ENCODE measurements around the gene LIN28A.

The LIN28A gene

GRCh38 chr1:26432793-26433192, 22.2 kb downstream of the LIN28A start:
- in situ Hi-C loops (cut with MboI; ENCODE audit: low sequenced_read_pairs), result no loop called here

- in situ Hi-C loops (cut with MboI; ENCODE audit: low sequenced_read_pairs), result no loop called here
Measured at GRCh38 chr1:26434161-26434752, 23.6 kb downstream of the LIN28A start.

DNA sequence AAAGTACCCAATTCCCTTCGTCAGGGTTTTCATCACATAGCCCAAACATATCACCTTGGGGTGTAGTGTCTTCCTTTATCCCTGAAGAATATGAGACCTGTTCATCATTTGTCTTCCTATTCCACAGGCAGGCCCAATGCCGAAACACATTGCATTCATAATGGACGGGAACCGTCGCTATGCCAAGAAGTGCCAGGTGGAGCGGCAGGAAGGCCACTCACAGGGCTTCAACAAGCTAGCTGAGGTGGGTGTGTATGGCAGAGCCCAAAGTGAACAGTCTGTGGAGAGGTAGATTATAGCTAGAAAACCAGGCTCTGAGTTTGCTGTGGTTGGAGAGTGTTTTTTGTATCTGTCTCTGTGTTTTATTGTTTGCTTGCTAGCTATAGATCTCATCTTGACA, 27.4 kb downstream of the LIN28A start:
- in situ Hi-C loops (cut with MboI; ENCODE audit: low sequenced_read_pairs), result no loop called here

GRCh38 chr1:26440259-26440658, 29.6 kb downstream of the LIN28A start:
- in situ Hi-C loops (cut with MboI; ENCODE audit: low sequenced_read_pairs), result no loop called here

- in situ Hi-C loops (cut with MboI; ENCODE audit: low sequenced_read_pairs), result no loop called here
Measured at GRCh38 chr1:26449868-26450267, 39.3 kb downstream of the LIN28A start.

DNA sequence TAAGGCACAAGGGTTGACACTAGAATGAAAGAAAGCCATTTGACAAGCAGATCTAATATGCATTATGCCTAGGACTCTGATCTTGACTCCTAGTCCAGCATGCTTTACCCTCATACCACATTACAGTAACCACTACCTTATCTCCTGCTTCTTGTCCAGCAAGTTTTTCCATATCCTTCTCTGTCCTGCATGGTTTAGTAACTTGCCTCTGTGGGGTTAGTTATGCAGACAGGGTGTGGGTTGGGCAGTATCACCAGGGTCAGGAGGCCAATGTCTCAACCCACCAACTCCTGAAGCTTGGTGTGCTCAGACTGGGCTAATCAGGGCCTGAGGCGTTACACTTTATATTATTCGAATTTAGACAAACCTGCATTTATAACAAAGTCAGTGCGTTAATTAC, 40.3 kb downstream of the LIN28A start:
- in situ Hi-C loops (cut with MboI; ENCODE audit: low sequenced_read_pairs), result no loop called here

DNA sequence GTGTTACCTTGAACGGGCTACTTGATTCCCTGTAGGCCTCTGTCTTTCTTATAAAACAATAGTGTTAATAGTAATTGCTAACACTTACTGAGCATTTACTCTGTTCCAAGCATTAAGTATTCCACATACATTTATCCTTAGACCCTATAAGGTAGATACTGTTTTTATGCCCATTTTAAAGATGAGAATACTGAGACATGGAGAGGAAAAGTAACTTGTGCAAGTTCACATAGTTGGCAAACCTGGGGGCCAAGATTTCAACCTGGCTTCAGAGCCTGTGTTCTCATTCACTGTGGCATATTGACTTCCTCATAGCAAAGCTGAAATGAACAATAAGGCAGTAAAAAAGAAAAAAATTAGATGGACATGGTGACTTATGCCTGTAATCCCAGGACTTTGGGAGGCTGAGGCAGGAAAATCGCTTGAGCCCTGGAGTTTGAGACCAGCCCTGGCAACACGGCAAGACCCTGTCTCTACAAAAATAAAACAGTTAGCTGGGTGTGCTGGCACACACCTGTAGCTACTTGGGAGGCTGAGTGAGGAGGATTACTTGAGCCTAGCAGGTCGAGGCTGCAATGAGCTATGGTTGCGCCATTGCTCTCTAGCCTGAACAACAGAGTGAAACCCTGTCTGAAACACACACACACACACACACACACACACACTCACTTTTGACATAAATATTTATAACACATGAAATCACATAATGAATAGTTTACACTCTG, 42.0 kb downstream of the LIN28A start:
- in situ Hi-C loops (cut with MboI; ENCODE audit: low sequenced_read_pairs), result no loop called here

DNA sequence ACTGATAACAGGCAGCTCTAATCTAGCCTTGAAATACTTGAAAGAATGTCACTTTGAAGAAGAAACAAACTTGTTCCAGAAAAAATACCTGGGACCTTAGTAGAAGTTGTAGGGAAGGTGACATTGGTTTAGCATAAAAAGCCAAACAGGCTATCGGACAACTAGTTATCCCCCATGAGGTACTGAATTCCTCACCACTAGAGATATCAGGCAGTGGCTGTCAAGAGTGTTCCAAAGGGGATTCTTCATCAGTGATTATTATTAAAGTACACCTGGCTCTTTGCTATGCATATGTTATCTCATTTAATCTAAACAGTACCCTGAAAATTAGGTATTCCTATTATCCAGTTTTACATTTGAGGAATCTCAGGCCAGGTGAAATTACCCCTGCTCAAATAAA, 48.5 kb downstream of the LIN28A start:
- in situ Hi-C loops (cut with MboI; ENCODE audit: low sequenced_read_pairs), result no loop called here

DNA sequence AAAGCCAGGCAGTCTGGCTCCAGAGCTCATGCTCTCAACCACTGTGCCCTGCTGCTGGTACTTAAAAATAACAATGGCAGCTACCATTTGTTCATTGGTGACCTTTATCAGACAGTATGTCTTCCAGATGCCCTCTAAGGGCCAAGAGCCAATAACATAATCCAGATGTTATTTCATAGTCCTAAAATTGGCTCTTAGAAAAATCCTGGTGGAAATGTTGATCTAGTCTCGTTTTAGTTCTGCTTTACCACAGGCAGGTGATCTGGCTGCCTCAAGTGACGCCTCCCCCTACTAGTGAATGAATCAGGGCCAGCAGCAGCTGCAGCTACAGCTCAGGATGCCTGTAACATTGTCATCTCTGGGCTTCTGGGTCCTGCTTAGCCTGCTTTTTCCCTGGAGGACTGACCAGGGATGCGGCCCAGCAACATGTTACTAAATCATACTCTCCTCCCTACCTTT, 49.0 kb downstream of the LIN28A start:
- in situ Hi-C loops (cut with MboI; ENCODE audit: low sequenced_read_pairs), result no loop called here

DNA sequence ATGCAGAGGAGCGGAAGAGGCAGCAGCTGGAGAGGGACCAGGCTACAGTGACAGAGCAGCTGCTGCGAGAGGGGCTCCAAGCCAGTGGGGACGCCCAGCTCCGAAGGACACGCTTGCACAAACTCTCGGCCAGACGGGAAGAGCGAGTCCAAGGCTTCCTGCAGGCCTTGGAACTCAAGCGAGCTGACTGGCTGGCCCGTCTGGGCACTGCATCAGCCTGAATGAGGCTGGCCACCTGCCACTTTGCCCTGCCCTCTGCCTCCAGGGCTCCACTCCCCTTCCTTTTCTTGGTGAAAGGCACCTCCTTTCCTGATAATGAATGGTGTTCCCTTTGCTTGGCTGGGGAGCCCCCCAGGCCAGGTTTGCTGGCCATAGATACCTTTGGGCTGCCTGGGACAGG, 58.3 kb downstream of the LIN28A start:
- in situ Hi-C loops (cut with MboI; ENCODE audit: low sequenced_read_pairs), result no loop called here

DNA sequence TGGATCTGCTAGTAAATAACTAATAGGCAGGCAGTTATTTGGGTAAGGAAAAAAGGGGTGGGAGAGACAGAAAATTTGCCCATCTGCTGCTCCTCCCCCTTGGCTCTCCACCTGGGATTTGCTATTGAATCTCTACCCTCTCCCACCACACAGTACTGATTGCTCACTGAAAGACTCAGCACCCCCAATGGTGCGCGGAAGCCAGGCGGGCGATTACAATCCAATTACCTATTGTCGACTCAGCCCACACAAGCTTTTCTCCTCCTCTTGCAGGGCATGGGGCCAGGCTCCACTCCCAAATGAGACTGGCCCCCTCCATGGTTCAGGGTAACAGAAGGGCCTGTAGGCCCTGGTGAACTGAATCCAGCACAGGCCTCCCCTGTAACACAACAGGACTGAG, 58.9 kb downstream of the LIN28A start:
- in situ Hi-C loops (cut with MboI; ENCODE audit: low sequenced_read_pairs), result no loop called here

DNA sequence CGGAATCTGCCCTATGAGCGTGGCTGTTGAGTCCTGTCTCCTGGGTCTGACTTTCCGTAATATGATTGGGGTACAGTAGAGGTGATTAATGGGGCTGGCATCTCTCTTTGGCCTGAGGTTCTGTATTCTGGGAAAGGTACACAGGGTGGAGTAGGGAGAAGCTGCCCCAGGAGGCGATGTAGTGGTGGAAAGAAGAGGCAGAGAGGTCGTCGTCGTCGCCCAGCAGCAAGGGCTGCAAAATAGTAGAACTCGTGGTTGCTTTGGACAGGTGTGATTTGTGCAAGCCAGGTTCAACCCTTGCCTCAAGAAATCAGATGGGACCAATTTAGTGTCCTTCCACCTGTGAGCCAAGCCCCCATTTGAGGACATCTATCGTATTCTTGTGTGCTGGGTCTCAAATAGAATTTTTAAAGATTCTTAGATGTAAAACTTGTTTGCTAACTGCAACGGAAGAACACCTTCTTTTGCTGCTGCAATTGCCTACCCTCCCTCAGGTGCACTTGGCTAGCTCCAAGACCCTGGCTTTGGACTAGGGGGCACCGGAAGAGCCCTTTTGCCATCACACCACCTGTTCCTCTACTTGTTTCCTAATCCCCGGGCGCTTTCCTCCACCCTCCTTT, 60.4 kb downstream of the LIN28A start:
- in situ Hi-C loops (cut with MboI; ENCODE audit: low sequenced_read_pairs), result no loop called here

DNA sequence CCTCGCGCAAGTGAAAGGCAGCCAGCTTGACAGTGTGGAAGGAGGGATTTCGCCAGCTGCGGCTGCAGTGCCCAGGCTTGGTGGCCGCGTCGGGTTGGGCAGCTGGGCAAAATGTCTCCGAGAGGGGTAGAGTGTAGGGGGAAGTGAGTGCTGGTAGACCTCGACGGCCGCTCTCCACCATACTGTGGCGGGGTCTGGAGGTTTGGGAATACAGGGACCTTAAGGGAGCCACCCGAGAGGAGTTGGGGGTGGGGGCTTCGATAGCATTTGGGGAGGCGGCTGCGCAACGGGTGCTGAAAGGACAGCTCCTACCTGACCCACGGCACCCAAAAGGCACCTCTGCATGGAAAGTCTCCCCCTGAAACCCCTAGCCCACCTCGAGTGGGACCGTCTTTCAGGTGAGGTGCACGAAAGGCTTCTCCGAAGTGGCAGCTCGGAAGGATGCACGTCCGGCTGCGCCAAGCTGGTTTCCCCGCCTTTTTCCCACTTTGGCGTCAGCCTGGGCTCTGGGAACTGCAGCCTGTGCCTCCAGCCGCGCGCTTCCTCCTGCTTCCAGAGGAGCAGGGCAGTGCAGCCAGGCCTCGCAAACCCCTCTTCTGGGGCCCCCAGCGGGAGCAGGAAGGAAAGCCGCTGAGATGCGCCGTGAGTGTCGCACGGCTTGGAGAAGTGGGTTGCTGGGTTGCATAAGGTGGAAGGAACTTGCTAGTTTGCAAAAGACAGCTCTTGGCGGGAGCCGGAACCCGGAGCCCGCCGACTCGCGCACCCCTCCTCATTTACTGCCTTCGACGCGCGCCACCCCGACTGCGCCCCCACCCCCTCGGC, 61.1 kb downstream of the LIN28A start:
- in situ Hi-C loops (cut with MboI; ENCODE audit: low sequenced_read_pairs), result no loop called here

GRCh38 chr1:26472320-26472900, 61.8 kb downstream of the LIN28A start, which contains the start of gene HMGN2:
HMGN2 (plus strand) TSS chr1:26472440; CDS start chr1:26472613, 173 bp downstream.
- in situ Hi-C loops (cut with MboI; ENCODE audit: low sequenced_read_pairs), result no loop called here

DNA sequence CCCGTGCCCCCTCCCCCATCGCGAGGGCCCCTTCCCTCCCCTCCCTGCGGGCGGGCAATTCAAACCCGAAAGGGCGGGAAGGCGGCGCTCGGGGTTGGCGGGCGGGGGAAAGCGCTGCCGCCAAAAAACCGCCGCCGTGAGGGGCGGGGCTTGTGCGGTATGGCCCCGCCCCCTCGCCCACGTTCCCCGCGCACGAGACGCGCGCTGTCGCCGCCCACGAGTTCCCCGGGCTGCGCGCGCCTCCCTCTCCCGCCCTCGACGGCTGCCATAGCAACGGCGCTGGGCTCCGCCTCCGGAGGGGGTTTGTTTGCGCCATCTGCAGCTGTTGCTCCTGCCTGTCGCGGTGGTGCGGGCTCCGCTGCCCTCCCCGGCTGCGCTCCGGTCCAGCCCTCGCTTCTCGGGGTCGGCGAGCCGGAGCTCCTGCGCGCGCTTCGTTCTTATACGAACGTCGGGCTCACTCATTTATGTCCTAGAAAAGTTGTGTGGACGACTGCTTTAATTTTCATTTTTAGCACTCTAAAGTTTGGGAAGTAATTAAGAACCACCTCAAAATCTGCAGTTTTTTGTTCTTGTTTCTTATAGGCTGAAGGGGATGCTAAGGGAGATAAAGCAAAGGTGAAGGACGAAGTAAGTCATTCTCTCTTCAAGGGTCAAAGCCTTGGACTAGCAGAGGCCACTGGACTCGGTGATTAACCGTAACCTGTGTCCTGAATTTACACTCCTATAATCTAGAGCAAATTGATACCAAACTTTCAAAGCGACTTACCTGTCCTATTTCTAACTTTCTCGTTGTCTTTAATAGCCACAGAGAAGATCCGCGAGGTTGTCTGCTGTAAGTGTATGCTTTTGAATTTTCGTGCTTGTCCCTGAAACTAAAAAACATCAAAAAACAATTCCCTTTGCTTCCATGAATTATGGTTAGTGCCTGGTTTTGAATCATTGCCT, 62.6 kb downstream of the LIN28A start:
- in situ Hi-C loops (cut with MboI; ENCODE audit: low sequenced_read_pairs), result no loop called here

DNA sequence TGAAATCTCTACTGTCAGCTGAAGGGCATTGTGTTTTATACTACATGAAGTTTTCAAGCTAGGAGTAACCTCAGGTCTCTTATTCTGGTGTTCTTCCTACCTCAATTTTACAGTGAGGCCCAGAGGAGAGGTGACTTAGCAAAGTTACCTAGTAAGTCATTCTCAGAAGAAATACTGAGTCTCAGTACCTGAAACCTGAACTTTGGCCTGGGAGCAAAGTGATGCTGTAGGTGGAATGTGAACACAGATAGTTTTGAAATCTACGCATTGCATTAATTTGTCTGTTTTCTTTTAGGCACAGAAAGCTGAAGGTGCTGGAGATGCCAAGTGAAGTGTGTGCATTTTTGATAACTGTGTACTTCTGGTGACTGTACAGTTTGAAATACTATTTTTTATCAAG, 64.2 kb downstream of the LIN28A start:
- in situ Hi-C loops (cut with MboI; ENCODE audit: low sequenced_read_pairs), result no loop called here

DNA sequence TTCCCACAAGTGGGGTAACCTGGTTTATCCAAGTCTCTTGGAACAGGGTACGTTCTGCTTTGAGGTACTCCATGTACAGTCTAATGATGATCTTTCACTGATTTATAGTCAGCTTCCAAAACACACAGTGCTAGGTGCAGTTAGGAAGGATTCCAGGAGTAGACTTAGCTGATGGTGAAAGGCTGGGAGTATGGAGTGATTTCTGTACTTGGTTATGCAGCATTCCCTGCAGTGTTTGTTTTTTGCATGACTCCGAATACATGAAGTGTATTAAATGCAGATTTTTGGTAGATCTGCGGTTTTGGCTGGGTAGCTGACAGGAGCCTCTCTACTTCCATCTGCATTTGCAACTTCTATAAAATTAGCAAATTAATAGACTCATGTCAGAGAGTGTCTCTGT, 65.4 kb downstream of the LIN28A start:
- in situ Hi-C loops (cut with MboI; ENCODE audit: low sequenced_read_pairs), result no loop called here

DNA sequence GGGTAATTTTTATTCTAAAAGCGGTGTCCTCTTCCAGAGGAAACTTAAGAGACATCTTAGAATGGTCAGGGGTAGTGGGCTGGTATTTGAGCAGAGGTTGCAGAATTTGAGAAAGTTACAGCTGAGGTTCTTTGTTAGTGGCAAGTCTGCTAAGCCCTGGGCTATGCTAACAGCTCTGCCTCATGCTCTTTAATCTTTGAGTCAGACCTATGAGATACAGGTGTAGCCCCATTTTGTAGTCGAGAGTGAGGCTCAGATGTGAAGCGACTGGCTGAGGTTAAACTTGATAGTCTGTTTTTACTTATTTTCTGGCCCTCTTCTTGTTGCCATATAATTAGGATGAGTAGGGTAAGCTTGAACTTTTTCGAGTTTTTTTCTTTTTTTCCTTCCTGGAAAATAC, 66.3 kb downstream of the LIN28A start:
- in situ Hi-C loops (cut with MboI; ENCODE audit: low sequenced_read_pairs), result no loop called here

- in situ Hi-C loops (cut with MboI; ENCODE audit: low sequenced_read_pairs), result no loop called here
Measured at GRCh38 chr1:26477446-26478152, 67.0 kb downstream of the LIN28A start.

All from HL-60/S4 treated with phorbol 12-myristate 13-acetate at 8.2 ng/mL for 4 days and 3 days (cell line).